H1 (cell line): Measurements from ENCODE around the gene MVP. TPM values are rescaled to one million over a fixed set of nuclear protein-coding genes. Genes with fewer than 3 reads are reported as not detected.

Experiments
- CTCF ChIA-PET: fragments of 300-600 bp; sonication (Branson Sonifier 250); formaldehyde crosslinking; loops from one replicate; lab custom pipeline; 2021; ENCODE audit not compliant: partially characterized antibody; lab: Charles Lee
- POLR2A ChIA-PET: fragments of 300-600 bp; sonication (Branson Sonifier 250); formaldehyde crosslinking; loops from one replicate; lab custom pipeline; 2021; ENCODE audit warnings: inconsistent platforms; ENCODE audit not compliant: partially characterized antibody; lab: Charles Lee
- DNase-seq, 2 experiments: peaks; one replicate each; pipeline versions ENCODE4 v3.0.0 to v3.0.0-alpha.2; 2010 to 2022; ENCODE audit warnings: low spot score in 2 of 2, low read depth in 1 of 2, mixed read lengths in 1 of 2
- FAIRE-seq: peaks from 2 replicates; lab custom pipeline; 2011; peaks lifted over from hg19 to GRCh38; lab: Jason Lieb, UNC
- H2AFZ ChIP-seq: 2 replicates; pipeline ENCODE4 v1.8.1; 2012; ENCODE audit warnings: low read length, inconsistent platforms
- H2AK5ac ChIP-seq: 2 replicates; pipeline ENCODE4 v1.6.1; 2013; ENCODE audit warnings: low read depth, low read length
- H2BK120ac ChIP-seq: replicated peaks from 2 replicates; pipeline ENCODE3; 2013; ENCODE audit warnings: low read depth, low read length, inconsistent platforms
- H2BK12ac ChIP-seq: 2 replicates; pipeline ENCODE4 v1.6.1; 2013; ENCODE audit warnings: low read depth, low read length
- H2BK15ac ChIP-seq: 2 replicates; pipeline ENCODE4 v1.6.1; 2013; ENCODE audit warnings: low read length
- H2BK20ac ChIP-seq: 2 replicates; pipeline ENCODE4 v1.6.1; 2013; ENCODE audit warnings: low read length
- H2BK5ac ChIP-seq: 2 replicates; pipeline ENCODE4 v1.6.1; 2013; ENCODE audit warnings: low read depth, low read length
- H3K14ac ChIP-seq: 2 replicates; pipeline ENCODE4 v1.6.1; 2013; ENCODE audit warnings: inconsistent platforms; ENCODE audit not compliant: insufficient read length
- H3K18ac ChIP-seq: 2 replicates; pipeline ENCODE4 v1.6.1; 2013; ENCODE audit warnings: low read length; ENCODE audit errors: extremely low read depth
- H3K23ac ChIP-seq: 2 replicates; pipeline ENCODE4 v1.6.1; 2013; ENCODE audit warnings: inconsistent platforms; ENCODE audit not compliant: insufficient read length
- H3K23me2 ChIP-seq: 2 replicates; pipeline ENCODE4 v1.6.1; 2013; ENCODE audit warnings: low read depth, low read length
- H3K27ac ChIP-seq: 2 replicates; pipeline ENCODE4 v1.6.1; 2011; ENCODE audit warnings: low read depth, low read length, inconsistent platforms
- H3K27me3 ChIP-seq, 4 experiments: replicated peaks in 1 of 4; 1 replicate in 1 of 4; 2 replicates in 3 of 4; pipeline versions ENCODE4 v1.6.1 to v1.8.1; 2011 to 2013; ENCODE audit warnings: low read length in 3 of 4, mild to moderate bottlenecking in 3 of 4, inconsistent platforms in 2 of 4, mixed read lengths in 2 of 4, moderate library complexity in 1 of 4; ENCODE audit not compliant: control insufficient read depth in 3 of 4, insufficient read depth in 3 of 4; ENCODE audit errors: extremely low read depth in 1 of 4
- H3K36me3 ChIP-seq, 4 experiments: 2 replicates each; pipeline versions ENCODE4 v1.6.1 to v1.8.1; 2011 to 2013; ENCODE audit warnings: mild to moderate bottlenecking in 4 of 4, low read length in 3 of 4, moderate library complexity in 2 of 4, control low read depth in 1 of 4, inconsistent platforms in 1 of 4; ENCODE audit not compliant: insufficient read depth in 4 of 4, control insufficient read depth in 2 of 4
- H3K4ac ChIP-seq: replicated peaks from 2 replicates; pipeline ENCODE3; 2013; ENCODE audit warnings: low read length, low read depth, mixed read lengths, inconsistent platforms; ENCODE audit not compliant: insufficient read length
- H3K4me1 ChIP-seq, 4 experiments: replicated peaks in 1 of 4; 1 replicate in 1 of 4; 2 replicates in 3 of 4; pipeline versions ENCODE4 v1.6.1 to v1.8.1; 2011 to 2013; ENCODE audit warnings: low read length in 3 of 4, inconsistent platforms in 2 of 4, mixed read lengths in 1 of 4; ENCODE audit not compliant: insufficient read depth in 4 of 4, control insufficient read depth in 3 of 4
- H3K4me2 ChIP-seq, 2 experiments: 2 replicates each; pipeline versions ENCODE4 v1.6.1 to v1.8.1; 2011 to 2013; ENCODE audit warnings: low read depth in 2 of 2, low read length in 2 of 2, control low read depth in 1 of 2, inconsistent platforms in 1 of 2, mild to moderate bottlenecking in 1 of 2; ENCODE audit not compliant: insufficient read depth in 1 of 2
- H3K4me3 ChIP-seq, 4 experiments: fragments of 200-600, 300-600 bp in 1 of 4; sonication (generic), shearing (Covaris generic), sonication (Bioruptor Twin) in 1 of 4; 2 replicates each; pipeline versions ENCODE4 v1.5.1 to v1.8.1; 2011 to 2016; ENCODE audit warnings: low read length in 4 of 4, low read depth in 3 of 4, control low read depth in 2 of 4, inconsistent platforms in 2 of 4, mild to moderate bottlenecking in 2 of 4, mixed read lengths in 1 of 4, moderate library complexity in 1 of 4; ENCODE audit not compliant: insufficient read depth in 2 of 4; ENCODE audit errors: extremely low read depth in 1 of 4
- H3K56ac ChIP-seq: replicated peaks from 2 replicates; pipeline ENCODE3; 2013; ENCODE audit warnings: low read depth, mild to moderate bottlenecking, mixed read lengths, low read length, inconsistent platforms; ENCODE audit not compliant: insufficient read length
- H3K79me1 ChIP-seq: 2 replicates; pipeline ENCODE4 v1.6.1; 2013; ENCODE audit warnings: low read depth, low read length, control low read depth
- H3K79me2 ChIP-seq, 2 experiments: 2 replicates each; pipeline versions ENCODE4 v1.6.1 to v1.8.1; 2012 to 2013; ENCODE audit warnings: low read length in 2 of 2, mild to moderate bottlenecking in 2 of 2, inconsistent platforms in 1 of 2; ENCODE audit not compliant: insufficient read depth in 2 of 2, control insufficient read depth in 1 of 2
- H3K9ac ChIP-seq, 4 experiments: replicated peaks in 1 of 4; 1 replicate in 1 of 4; 2 replicates in 3 of 4; pipeline versions ENCODE4 v1.6.1 to v1.8.1; 2011 to 2013; ENCODE audit warnings: low read depth in 3 of 4, low read length in 3 of 4, control low read depth in 2 of 4, mild to moderate bottlenecking in 2 of 4, moderate library complexity in 2 of 4, inconsistent platforms in 1 of 4; ENCODE audit errors: extremely low read depth in 1 of 4
- H3K9me3 ChIP-seq, 2 experiments: 2 replicates each; pipeline versions ENCODE4 v1.6.1 to v1.8.1; 2012 to 2013; ENCODE audit warnings: mild to moderate bottlenecking in 2 of 2, moderate library complexity in 2 of 2, control low read depth in 1 of 2, inconsistent platforms in 1 of 2, low read depth in 1 of 2, low read length in 1 of 2, mixed read lengths in 1 of 2; ENCODE audit not compliant: insufficient read depth in 2 of 2
- H4K20me1 ChIP-seq, 2 experiments: replicated peaks in 1 of 2; 2 replicates each; pipeline versions ENCODE3 to v1.8.1; 2011 to 2013; ENCODE audit warnings: inconsistent platforms in 2 of 2, low read length in 2 of 2, mild to moderate bottlenecking in 1 of 2; ENCODE audit not compliant: insufficient read depth in 2 of 2, control insufficient read depth in 1 of 2
- H4K5ac ChIP-seq: 2 replicates; pipeline ENCODE4 v1.6.1; 2013; ENCODE audit warnings: low read length, low read depth, mixed read lengths, inconsistent platforms; ENCODE audit not compliant: insufficient read length
- H4K8ac ChIP-seq: 2 replicates; pipeline ENCODE4 v1.8.0; 2013; ENCODE audit warnings: mild to moderate bottlenecking, moderate library complexity, low read length, inconsistent platforms; ENCODE audit not compliant: insufficient read depth; ENCODE audit errors: extremely low read depth
- H4K91ac ChIP-seq: replicated peaks from 2 replicates; pipeline ENCODE3; 2013; ENCODE audit warnings: low read length, mixed read lengths, inconsistent platforms; ENCODE audit not compliant: insufficient read length
- BRCA1 ChIP-seq: IDR thresholded peaks from 2 replicates; pipeline ENCODE4 v1.6.1; 2012; ENCODE audit warnings: low read depth, low read length, improper control_type of control experiment
- EGR1 ChIP-seq: IDR thresholded peaks from 2 replicates; pipeline ENCODE4 v1.6.1; 2011; ENCODE audit warnings: low read depth, low read length, borderline replicate concordance
- SUZ12 ChIP-seq: fragments of 200-600 bp; sonication (generic); IDR thresholded peaks from 2 replicates; pipeline ENCODE4 v1.6.1; 2012; ENCODE audit warnings: mild to moderate bottlenecking, inconsistent platforms, low read length, moderate library complexity, mixed read lengths
- TAF7 ChIP-seq: optimal IDR thresholded peaks from 2 replicates; pipeline ENCODE3; 2011; ENCODE audit warnings: low read depth, mild to moderate bottlenecking, inconsistent platforms, low read length, moderate library complexity, borderline replicate concordance
- TBP ChIP-seq: IDR thresholded peaks from 2 replicates; pipeline ENCODE4 v1.6.1; 2011; ENCODE audit warnings: low read depth, low read length, improper control_type of control experiment
- WGBS, 2 experiments: shearing (Covaris generic) in 1 of 2; methylation state at CpG; one replicate each; pipeline versions ENCODE4 v1.1.6 to v1.1.7; 2013 to 2015; ENCODE audit warnings: low lambda C conversion rate in 2 of 2, mixed read lengths in 2 of 2, inconsistent platforms in 1 of 2, low coverage in 1 of 2, missing lambda C conversion rate in 1 of 2; ENCODE audit not compliant: insufficient replicate concordance in 2 of 2, insufficient coverage in 1 of 2, insufficient read length in 1 of 2; ENCODE audit errors: extremely low coverage in 1 of 2, missing lambda C conversion rate in 1 of 2; 5-methylcytosine and 5-hydroxymethylcytosine counted together
- polyA plus RNA-seq, 7 experiments: library from polyadenylated mRNA; depleted of rRNA in 3 of 7; stranded (reverse) in 5 of 7; unstranded in 2 of 7; fragments of >200 nt in 5 of 7; fragments of 200-250 nt in 2 of 7; gene quantifications; 1 replicate in 5 of 7; 2 replicates in 1 of 7; 4 replicates in 1 of 7; pipeline versions ENCODE4 v1.2.1 to v1.2.3, GENCODE V29; 2011 to 2013; ENCODE audit warnings: missing spikeins in 2 of 7, mixed read lengths in 2 of 7
- total RNA-seq: library from RNA; stranded (reverse); fragmentation: NEBNext Ultra II Directional; extraction: Animal tissue kit (Norgen Biotek cat#: 25700); gene quantifications from 2 replicates; pipeline ENCODE4 v1.2.1, GENCODE V29; 2021

MVP gene
- total and polyA plus RNA-seq, 2 of the 8 experiments (the other 6 are each of a cell fraction or from before 2014, with no cell fraction given): 1.9 TPM

DNA sequence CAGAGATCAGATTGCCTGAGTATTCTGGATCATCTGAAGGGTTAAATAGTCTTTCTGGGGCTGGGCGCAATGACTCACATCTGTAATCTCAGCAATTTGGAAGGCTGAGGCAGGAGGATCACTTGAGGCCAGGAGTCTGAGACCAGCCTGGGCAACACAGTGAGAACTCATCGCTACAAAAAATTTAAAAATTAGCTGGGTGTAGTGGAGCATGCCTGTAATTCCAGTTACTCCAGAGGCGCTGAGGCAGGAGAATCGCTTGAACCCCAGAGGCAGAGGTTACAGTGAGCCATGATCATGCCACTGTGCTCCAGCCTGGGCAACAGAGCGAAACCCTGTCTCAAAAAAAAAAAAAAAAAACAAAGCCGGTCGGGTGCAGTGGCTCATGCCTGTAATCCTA lies 15.7 kb downstream of the MVP start:
- Histone ChIP-seq H2BK12ac (no peak overlapping the region), H3K36me3 (no peaks in the 10 kb centered on the region), H3K9ac (no peak overlapping the region), H3K23ac (no peak overlapping the region), H2BK20ac (no peak overlapping the region), H4K8ac (no peak overlapping the region), H3K4me3 (no peak overlapping the region), H3K18ac (no peak overlapping the region), H3K14ac (no peak overlapping the region), H2BK120ac (no peak overlapping the region), H3K79me2 (no peaks in the 10 kb centered on the region), H3K9me3 (no peaks in the 10 kb centered on the region), H2BK5ac (no peak overlapping the region), H3K79me1 (no peaks in the 10 kb centered on the region), H3K4ac (no peak overlapping the region), H3K4me1 (peaks cover 0 to 2% (median 0%) of the 10 kb centered on the region in 4 experiments; a peak in 1 of 7 replicates), H3K27ac (no peak overlapping the region), H4K91ac (no peak overlapping the region), H3K56ac (no peak overlapping the region), H2AK5ac (no peak overlapping the region), H3K23me2 (no peaks in the 10 kb centered on the region), H4K20me1 (no peaks in the 10 kb centered on the region), H4K5ac (no peak overlapping the region), H3K27me3 (no peaks in the 10 kb centered on the region), H2AFZ (no peak overlapping the region), H3K4me2 (no peak overlapping the region), H2BK15ac (no peak overlapping the region)
- TF ChIP-seq BRCA1: no peak
- TF ChIP-seq SUZ12: no peak
- no peak for TF ChIP-seq EGR1
- TF ChIP-seq TBP: no peak
- no peak for TF ChIP-seq TAF7
- POLR2A ChIA-PET: interaction anchor here (0.9 to 1.5 kb wide), 3 partner anchors 9 to 14 kb away, joined by 3 to 6 read pairs (median 4); no protein-coding TSS in a partner anchor
- 88% methylated on average over 6 of the region's 7 CpGs; no CpG with 5 or more reads in 1 of the 2 experiments for WGBS, 2 experiments
- FAIRE-seq (no peak), DNase-seq (no peak)
- CTCF ChIA-PET: interaction anchor here (0.9 to 3.6 kb wide), 3 partner anchors 12 to 26 kb away, joined by 3 to 27 read pairs (median 4); no protein-coding TSS in a partner anchor
